Activated gamma-delta T cell (primary cell): Measurements from ENCODE around the gene ERBB2.

ENCODE experiments used
- DNase-seq: peaks from one replicate; lab custom pipeline; 2025; lab: John Stamatoyannopoulos, UW
- total RNA-seq, 2 donors: gene quantifications; one replicate each; lab custom pipeline; 2026; lab: John Stamatoyannopoulos, UW

The ERBB2 gene
- total RNA-seq = 9.0 to 11.1 reads per million in 2 donors

- no peak for DNase-seq
Measured at GRCh38 chr17:39699818-39700147, at the start of gene ERBB2. Gene ERBB2, plus strand, starts transcription at chr17:39700064. Its CDS starts 175 bp downstream, at chr17:39700239.

GRCh38 chr17:39650121-39650579 is 49.7 kb upstream of the ERBB2 start:
- no peak for DNase-seq

GRCh38 chr17:39651923-39652586 is 47.8 kb upstream of the ERBB2 start:
- DNase-seq = no peak

- no peak for DNase-seq
Measured at GRCh38 chr17:39652587-39653315, 47.1 kb upstream of the ERBB2 start.

GRCh38 chr17:39653316-39653661 is 46.6 kb upstream of the ERBB2 start:
- DNase-seq = no peak

GRCh38 chr17:39653662-39654331 is 46.1 kb upstream of the ERBB2 start:
- DNase-seq = no peak

GRCh38 chr17:39655105-39655504 is 44.8 kb upstream of the ERBB2 start:
- no peak for DNase-seq

- no peak for DNase-seq
Measured at GRCh38 chr17:39658346-39658745, 41.5 kb upstream of the ERBB2 start.

- DNase-seq = no peak
Measured at GRCh38 chr17:39658760-39659159, 41.1 kb upstream of the ERBB2 start.

GRCh38 chr17:39659279-39660010 is 40.4 kb upstream of the ERBB2 start:
- no peak for DNase-seq

GRCh38 chr17:39660011-39660360 is 39.9 kb upstream of the ERBB2 start:
- no peak for DNase-seq

GRCh38 chr17:39660397-39661385 is 39.2 kb upstream of the ERBB2 start:
- no peak for DNase-seq

- no peak for DNase-seq
Measured at GRCh38 chr17:39661744-39662541, 37.9 kb upstream of the ERBB2 start.

- no peak for DNase-seq
Measured at GRCh38 chr17:39662551-39663339, 37.1 kb upstream of the ERBB2 start.

- no peak for DNase-seq
Measured at GRCh38 chr17:39663340-39663687, 36.5 kb upstream of the ERBB2 start.

- DNase-seq = no peak
Measured at GRCh38 chr17:39663688-39664580, 35.9 kb upstream of the ERBB2 start.

GRCh38 chr17:39664581-39665561 is 35.0 kb upstream of the ERBB2 start, which contains the start of gene TCAP:
Gene TCAP, plus strand, starts transcription at chr17:39665349. Its CDS starts 11 bp downstream, at chr17:39665360.
- DNase-seq = no peak
